Measurements from ENCODE around the gene CAMTA1. TPM values are rescaled to one million over a fixed set of nuclear protein-coding genes. Genes with fewer than 3 reads are reported as not detected.

CAMTA1 gene
- total and polyA plus RNA-seq, 4 donors: 48.1 to 140 (median 52.3) TPM

GRCh38 chr1:7019510-7019909 lies 234.3 kb downstream of the CAMTA1 start:
- Histone ChIP-seq H3K4me1 (ENCODE audit: control insufficient read depth in 5 of 5, insufficient read depth in 5 of 5, low read length in 5 of 5) (no peaks in the 10 kb centered on the region), H3K4me3 (no peak overlapping the region), H3K9me3 (ENCODE audit: control insufficient read depth in 4 of 4, insufficient read depth in 3 of 4, low read length in 3 of 4) (no peaks in the 10 kb centered on the region), H3K9ac (ENCODE audit: insufficient read depth in 1 of 2, low read length in 2 of 2) (no peak overlapping the region), H3K36me3 (ENCODE audit: control insufficient read depth in 4 of 4, insufficient read depth in 4 of 4, low read length in 4 of 4) (no peaks in the 10 kb centered on the region), H3K27ac (ENCODE audit: low read depth in 1 of 2, low read length in 1 of 2) (no peak overlapping the region), H3K27me3 (ENCODE audit: control insufficient read depth in 3 of 3, insufficient read depth in 3 of 3, low read length in 2 of 3) (no peaks in the 10 kb centered on the region)
- ATAC-seq (ENCODE audit: insufficient read depth, low FRiP score) (no peak), DNase-seq (no peak)
- 72 to 84% methylated on average over 9 of the region's 9 CpGs for WGBS, 2 donors
- no peak for TF ChIP-seq CTCF (IDR thresholded peaks at IDR 0.05; ENCODE audit: control extremely low read depth, extremely low read depth)

- TF ChIP-seq CTCF (IDR thresholded peaks at IDR 0.05; ENCODE audit: control extremely low read depth, extremely low read depth): no peak
- H3K27ac ChIP-seq (ENCODE audit: low read depth in 1 of 2, low read length in 1 of 2): no peak overlapping the region
- H3K9ac ChIP-seq (ENCODE audit: insufficient read depth in 1 of 2, low read length in 2 of 2): no peak overlapping the region
- H3K27me3 ChIP-seq (ENCODE audit: control insufficient read depth in 3 of 3, insufficient read depth in 3 of 3, low read length in 2 of 3): no peaks in the 10 kb centered on the region
- ATAC-seq (ENCODE audit: insufficient read depth, low FRiP score) (no peak), DNase-seq (no peak)
- 64 to 72% methylated on average over 3 of the region's 3 CpGs for WGBS, 2 donors
- no peak overlapping the region for H3K4me3 ChIP-seq
- no peaks in the 10 kb centered on the region for H3K36me3 ChIP-seq (ENCODE audit: control insufficient read depth in 4 of 4, insufficient read depth in 4 of 4, low read length in 4 of 4)
- H3K9me3 ChIP-seq (ENCODE audit: control insufficient read depth in 4 of 4, insufficient read depth in 3 of 4, low read length in 3 of 4): no peaks in the 10 kb centered on the region
- no peaks in the 10 kb centered on the region for H3K4me1 ChIP-seq (ENCODE audit: control insufficient read depth in 5 of 5, insufficient read depth in 5 of 5, low read length in 5 of 5)
These were observed 236.8 kb downstream of the CAMTA1 start for GRCh38 chr1:7022058-7022457.

GRCh38 chr1:7025013-7025412 lies 239.8 kb downstream of the CAMTA1 start:
- 85 to 89% methylated on average over 7 of the region's 7 CpGs for WGBS, 2 donors
- Histone ChIP-seq H3K9me3 (ENCODE audit: control insufficient read depth in 4 of 4, insufficient read depth in 3 of 4, low read length in 3 of 4) (no peaks in the 10 kb centered on the region), H3K36me3 (ENCODE audit: control insufficient read depth in 4 of 4, insufficient read depth in 4 of 4, low read length in 4 of 4) (no peaks in the 10 kb centered on the region)

More at GRCh38 chr1:7025013-7025412, 239.8 kb downstream of the CAMTA1 start:
- no peak for DNase-seq
- Histone ChIP-seq H3K9ac (ENCODE audit: insufficient read depth in 1 of 2, low read length in 2 of 2) (no peak overlapping the region), H3K27ac (ENCODE audit: low read depth in 1 of 2, low read length in 1 of 2) (no peak overlapping the region), H3K4me3 (no peak overlapping the region), H3K4me1 (ENCODE audit: control insufficient read depth in 5 of 5, insufficient read depth in 5 of 5, low read length in 5 of 5) (no peaks in the 10 kb centered on the region), H3K27me3 (ENCODE audit: control insufficient read depth in 3 of 3, insufficient read depth in 3 of 3, low read length in 2 of 3) (no peaks in the 10 kb centered on the region)
- no peak for ATAC-seq (ENCODE audit: insufficient read depth, low FRiP score)
- TF ChIP-seq CTCF (IDR thresholded peaks at IDR 0.05; ENCODE audit: control extremely low read depth, extremely low read depth): no peak

Data from lung (tissue), 12 donors.